ENCODE measurements around the gene DNAH6. TPM values are rescaled to one million over a fixed set of nuclear protein-coding genes. Genes with fewer than 3 reads are reported as not detected.

The DNAH6 gene
- total RNA-seq, 1 experiment from 2014 or later = not detected

DNA sequence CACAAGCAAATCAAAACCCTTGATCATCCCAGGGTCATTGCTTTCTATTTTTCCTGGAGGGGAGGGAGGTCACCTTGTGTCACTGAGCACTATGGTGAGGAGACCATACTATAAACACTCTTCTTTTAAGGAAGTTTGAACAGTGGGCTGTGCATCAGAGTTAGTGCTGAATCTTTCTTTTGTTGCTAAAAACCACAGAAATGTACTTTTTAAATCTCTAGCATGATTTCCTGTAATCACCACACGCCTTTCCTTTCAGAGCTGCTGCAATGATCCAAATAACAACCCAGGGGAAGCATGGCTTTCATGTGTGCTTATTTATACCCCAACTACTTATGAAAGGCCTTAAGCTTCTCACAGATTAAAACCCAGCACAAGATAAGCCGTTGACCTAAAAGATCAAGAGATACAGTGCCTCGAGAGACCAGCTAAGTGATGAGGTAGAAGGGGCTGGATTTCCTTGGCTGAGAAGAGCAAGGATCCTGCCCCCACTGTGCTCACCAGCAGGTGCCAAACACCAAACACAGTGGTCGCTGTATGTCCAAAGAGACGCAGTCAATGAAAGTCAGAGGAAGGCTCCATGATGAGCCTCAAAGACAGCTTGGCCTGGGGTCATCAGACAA, 329.9 kb downstream of the DNAH6 start:
- DNase-seq (no peak), ATAC-seq (no peak)
- Histone ChIP-seq H3K4me3 (ENCODE audit: low read length) (no peak overlapping the region), H3K27ac (ENCODE audit: low read length) (no peak overlapping the region), H3K27me3 (ENCODE audit: low read length) (no peaks in the 10 kb centered on the region), H3K9ac (ENCODE audit: low read length) (no peak overlapping the region), H4K20me1 (ENCODE audit: low read length) (no peaks in the 10 kb centered on the region), H3K4me1 (ENCODE audit: insufficient read depth, low read length) (peaks cover 18% of the 10 kb centered on the region), H3K79me2 (ENCODE audit: low read length) (no peaks in the 10 kb centered on the region), H3K36me3 (ENCODE audit: low read depth, low read length) (no peaks in the 10 kb centered on the region), H3F3A (ENCODE audit: low read length, unreplicated experiment) (no peaks in the 10 kb centered on the region), H3K4me2 (ENCODE audit: low read length) (no peak overlapping the region), H3K9me2 (replicated peaks; ENCODE audit: low read length) (no peaks in the 10 kb centered on the region), H2AFZ (ENCODE audit: low read length) (no peak overlapping the region), H3K9me3 (ENCODE audit: low read length) (no peaks in the 10 kb centered on the region)
- intact Hi-C loops (cut with micrococcal nuclease) = loop anchor here (5.0 kb wide), 1 partner anchor 39 kb away; no protein-coding TSS in a partner anchor
- no TSS peak for BruUV-seq (replicated peaks)
- ChIA-PET POLR2A (ENCODE audit: unreplicated experiment) (no interaction called here), CTCF (no interaction called here)
- TF ChIP-seq, protein P1, sequence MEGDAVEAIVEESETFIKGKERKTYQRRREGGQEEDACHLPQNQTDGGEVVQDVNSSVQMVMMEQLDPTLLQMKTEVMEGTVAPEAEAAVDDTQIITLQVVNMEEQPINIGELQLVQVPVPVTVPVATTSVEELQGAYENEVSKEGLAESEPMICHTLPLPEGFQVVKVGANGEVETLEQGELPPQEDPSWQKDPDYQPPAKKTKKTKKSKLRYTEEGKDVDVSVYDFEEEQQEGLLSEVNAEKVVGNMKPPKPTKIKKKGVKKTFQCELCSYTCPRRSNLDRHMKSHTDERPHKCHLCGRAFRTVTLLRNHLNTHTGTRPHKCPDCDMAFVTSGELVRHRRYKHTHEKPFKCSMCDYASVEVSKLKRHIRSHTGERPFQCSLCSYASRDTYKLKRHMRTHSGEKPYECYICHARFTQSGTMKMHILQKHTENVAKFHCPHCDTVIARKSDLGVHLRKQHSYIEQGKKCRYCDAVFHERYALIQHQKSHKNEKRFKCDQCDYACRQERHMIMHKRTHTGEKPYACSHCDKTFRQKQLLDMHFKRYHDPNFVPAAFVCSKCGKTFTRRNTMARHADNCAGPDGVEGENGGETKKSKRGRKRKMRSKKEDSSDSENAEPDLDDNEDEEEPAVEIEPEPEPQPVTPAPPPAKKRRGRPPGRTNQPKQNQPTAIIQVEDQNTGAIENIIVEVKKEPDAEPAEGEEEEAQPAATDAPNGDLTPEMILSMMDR (conservative IDR thresholded peaks at IDR 0.05; ENCODE audit: low read depth, low read length) = no peak
- no peak for TF ChIP-seq EZH2 (IDR thresholded peaks at IDR 0.05; ENCODE audit: low read length, unreplicated experiment)
- TF ChIP-seq EZH2phosphoT487 (IDR thresholded peaks at IDR 0.05; ENCODE audit: borderline replicate concordance, low read length) = no peak

DNA sequence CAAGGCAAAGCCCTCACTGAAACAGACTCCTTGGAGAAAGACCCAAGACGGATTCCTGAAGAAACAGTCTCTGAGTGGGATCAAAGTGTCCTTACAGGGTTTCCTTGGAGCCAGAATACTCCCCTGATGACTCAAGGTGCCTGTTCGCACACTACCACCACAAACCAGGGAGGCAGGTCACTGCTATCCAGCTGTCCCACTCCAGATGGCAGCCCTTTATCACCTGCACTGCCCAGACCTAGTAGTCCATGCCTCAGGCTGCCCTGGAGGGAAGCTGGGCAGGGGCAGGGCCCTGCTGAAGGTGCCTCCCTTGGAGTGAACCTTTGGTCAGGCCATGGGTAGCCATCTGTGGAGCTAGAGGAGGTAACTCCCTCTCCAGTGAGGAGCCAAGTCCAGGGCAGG, 330.4 kb downstream of the DNAH6 start:
- ATAC-seq = no peak
- TF ChIP-seq EZH2phosphoT487 (IDR thresholded peaks at IDR 0.05; ENCODE audit: borderline replicate concordance, low read length) (no peak), EZH2 (IDR thresholded peaks at IDR 0.05; ENCODE audit: low read length, unreplicated experiment) (no peak)
- TF ChIP-seq, protein P1 (conservative IDR thresholded peaks at IDR 0.05; ENCODE audit: low read depth, low read length) = no peak
- Histone ChIP-seq H3K36me3 (ENCODE audit: low read depth, low read length) (no peaks in the 10 kb centered on the region), H3K27ac (ENCODE audit: low read length) (no peak overlapping the region), H3K4me2 (ENCODE audit: low read length) (no peak overlapping the region), H3K27me3 (ENCODE audit: low read length) (no peaks in the 10 kb centered on the region), H3K9ac (ENCODE audit: low read length) (no peak overlapping the region), H2AFZ (ENCODE audit: low read length) (no peak overlapping the region), H3K79me2 (ENCODE audit: low read length) (no peaks in the 10 kb centered on the region), H4K20me1 (ENCODE audit: low read length) (no peaks in the 10 kb centered on the region), H3K9me3 (ENCODE audit: low read length) (no peaks in the 10 kb centered on the region), H3F3A (ENCODE audit: low read length, unreplicated experiment) (no peaks in the 10 kb centered on the region), H3K4me3 (ENCODE audit: low read length) (no peak overlapping the region), H3K9me2 (replicated peaks; ENCODE audit: low read length) (no peaks in the 10 kb centered on the region), H3K4me1 (ENCODE audit: insufficient read depth, low read length) (peaks cover 18% of the 10 kb centered on the region)
- CTCF ChIA-PET = no interaction called here
- intact Hi-C loops (cut with micrococcal nuclease) = loop anchor here (5.0 kb wide), 1 partner anchor 39 kb away; no protein-coding TSS in a partner anchor
- POLR2A ChIA-PET (ENCODE audit: unreplicated experiment) = no interaction called here
- DNase-seq = no peak
- no TSS peak for BruUV-seq (replicated peaks)

DNA sequence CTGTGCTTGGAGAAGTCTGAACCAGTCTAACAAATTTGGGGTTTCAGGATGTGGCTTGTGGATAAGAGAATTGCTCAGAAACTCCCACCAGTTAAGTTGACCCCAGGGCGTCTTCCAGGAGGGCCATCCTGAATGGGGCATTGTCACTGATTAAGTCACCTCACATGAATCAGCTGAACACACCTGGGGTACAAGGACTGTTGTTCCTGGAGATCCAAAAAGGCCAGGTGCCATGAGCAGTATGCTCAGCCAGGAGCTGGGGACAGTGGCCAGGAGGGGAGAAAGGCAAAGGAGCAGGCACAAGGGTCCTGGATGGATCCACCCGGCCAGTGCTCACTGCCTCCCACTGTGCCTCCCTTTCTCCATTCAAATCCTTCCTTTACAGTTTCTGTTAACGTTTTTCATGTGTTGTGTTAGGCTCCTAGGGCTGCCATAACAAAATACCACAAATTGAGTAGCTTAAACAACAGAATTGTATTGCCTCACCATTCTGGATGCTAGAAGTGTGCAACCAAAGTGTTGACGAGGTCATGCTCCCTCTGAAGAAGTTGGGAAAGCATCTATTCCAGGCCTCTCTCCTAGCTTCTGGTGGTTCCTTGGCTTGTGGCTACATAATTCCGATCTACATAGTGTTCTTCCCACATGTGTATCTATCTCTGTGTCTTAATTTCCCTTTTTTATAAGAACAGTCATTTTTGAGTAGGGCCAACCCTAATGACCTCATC, 331.2 kb downstream of the DNAH6 start:
- no peaks in the 10 kb centered on the region for H4K20me1 ChIP-seq (ENCODE audit: low read length)
- no peaks in the 10 kb centered on the region for H3F3A ChIP-seq (ENCODE audit: low read length, unreplicated experiment)
- no peak for DNase-seq
- no peak overlapping the region for H2AFZ ChIP-seq (ENCODE audit: low read length)
- no peaks in the 10 kb centered on the region for H3K9me2 ChIP-seq (replicated peaks; ENCODE audit: low read length)
- peaks cover 18% of the 10 kb centered on the region for H3K4me1 ChIP-seq (ENCODE audit: insufficient read depth, low read length)
- ChIA-PET CTCF (no interaction called here), POLR2A (ENCODE audit: unreplicated experiment) (no interaction called here)
- H3K4me3 ChIP-seq (ENCODE audit: low read length) = no peak overlapping the region
- intact Hi-C loops (cut with micrococcal nuclease) = loop anchor here (5.0 kb wide), 1 partner anchor 40 kb away; no protein-coding TSS in a partner anchor
- BruUV-seq (replicated peaks) = no TSS peak
- no peak overlapping the region for H3K9ac ChIP-seq (ENCODE audit: low read length)
- H3K36me3 ChIP-seq (ENCODE audit: low read depth, low read length) = no peaks in the 10 kb centered on the region
- H3K27ac ChIP-seq (ENCODE audit: low read length) = no peak overlapping the region
- H3K4me2 ChIP-seq (ENCODE audit: low read length) = no peak overlapping the region
- H3K79me2 ChIP-seq (ENCODE audit: low read length) = no peaks in the 10 kb centered on the region
- TF ChIP-seq, protein P1 (conservative IDR thresholded peaks at IDR 0.05; ENCODE audit: low read depth, low read length) = no peak
- TF ChIP-seq EZH2 (IDR thresholded peaks at IDR 0.05; ENCODE audit: low read length, unreplicated experiment) = no peak
- no peak for TF ChIP-seq EZH2phosphoT487 (IDR thresholded peaks at IDR 0.05; ENCODE audit: borderline replicate concordance, low read length)
- H3K27me3 ChIP-seq (ENCODE audit: low read length) = no peaks in the 10 kb centered on the region
- ATAC-seq = no peak
- no peaks in the 10 kb centered on the region for H3K9me3 ChIP-seq (ENCODE audit: low read length)
